Measurements from ENCODE around the gene BRI3.

DNA sequence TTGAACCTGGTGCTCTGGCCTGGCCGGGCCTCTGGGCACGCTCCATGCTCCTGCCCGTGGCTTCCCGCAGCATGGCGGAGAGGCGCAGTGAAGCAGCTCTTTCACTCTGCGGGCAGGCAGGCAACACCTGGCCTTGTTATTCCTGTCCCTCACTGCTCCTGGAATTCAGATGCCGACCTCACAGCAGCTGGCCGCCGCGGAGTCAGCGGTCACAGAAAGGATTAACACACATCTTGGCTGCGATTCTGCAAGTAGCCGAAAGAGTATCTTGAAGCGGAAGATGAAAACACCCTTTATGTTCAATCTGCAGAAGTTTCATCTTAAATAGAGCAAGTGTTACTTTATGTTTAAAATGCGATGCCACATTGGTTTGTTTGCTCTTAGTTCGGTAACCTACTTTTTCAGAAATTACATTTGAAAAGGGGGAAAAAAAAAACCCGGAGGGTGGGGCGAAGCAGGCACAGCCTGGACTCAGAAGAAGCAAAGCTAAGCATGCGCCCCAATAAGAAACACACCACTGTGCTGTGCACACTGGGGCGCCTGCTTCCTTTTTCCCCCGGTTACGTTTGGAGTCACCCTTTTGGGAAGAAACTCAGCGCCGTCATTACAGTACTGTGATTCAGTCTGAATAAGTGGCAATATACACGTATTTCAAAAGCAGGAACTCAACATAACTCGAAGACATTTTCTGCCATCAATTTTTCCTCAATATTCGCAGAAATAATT, 42.3 kb downstream of the BRI3 start:
- TF ChIP-seq PHF8 (conservative IDR thresholded peaks at IDR 0.05; ENCODE audit: low read depth, low read length) (no peak), POLR2A (IDR thresholded peaks at IDR 0.05; ENCODE audit: control extremely low read depth in 1 of 2, low read depth in 2 of 2, low read length in 2 of 2) (peak in 1 of 2 experiments; percentile 67; a peak in 2 of 3 replicates), SIN3A (conservative IDR thresholded peaks at IDR 0.05 in 1 of 2, IDR thresholded peaks at IDR 0.05 in 1 of 2; ENCODE audit: low read depth in 1 of 2, low read length in 2 of 2) (peak in 1 of 2 experiments; percentile 84; a peak in 1 of 4 replicates), ATF2 (IDR thresholded peaks at IDR 0.05; ENCODE audit: low read length) (no peak), ZNF274 (IDR thresholded peaks at IDR 0.05; ENCODE audit: borderline replicate concordance, extremely low read depth, low read length) (no peak), CBX5 (IDR thresholded peaks at IDR 0.05; ENCODE audit: low read depth, low read length) (no peak), RXRA (IDR thresholded peaks at IDR 0.05; ENCODE audit: insufficient read depth, low read depth, low read length) (no peak), CTCF (IDR thresholded peaks at IDR 0.05; ENCODE audit: control extremely low read depth in 1 of 3, insufficient read depth in 1 of 3, low read depth in 1 of 3, low read length in 3 of 3) (no peak; a peak in 1 of 4 replicates), POLR2AphosphoS5 (IDR thresholded peaks at IDR 0.05; ENCODE audit: low read depth, low read length) (peak; percentile 76; the same call in 1 of the 2 replicates)
- TF ChIP-seq, protein P1, sequence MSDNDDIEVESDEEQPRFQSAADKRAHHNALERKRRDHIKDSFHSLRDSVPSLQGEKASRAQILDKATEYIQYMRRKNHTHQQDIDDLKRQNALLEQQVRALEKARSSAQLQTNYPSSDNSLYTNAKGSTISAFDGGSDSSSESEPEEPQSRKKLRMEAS (IDR thresholded peaks at IDR 0.05) = peak; percentile 86
